NCI-H1694 treated with DMSO at 0.1 percent for 48 hours (cell line): ENCODE results near the gene OLFML2B.
A peak's percentile ranks its signal among the peaks of the same experiment; 100 is the strongest.

ENCODE experiments used
- DNase-seq: peaks from one replicate; lab custom pipeline; 2025; lab: John Stamatoyannopoulos, UW

OLFML2B gene

GRCh38 chr1:161945306-161946060, 78.2 kb downstream of the OLFML2B start:
- no peak for DNase-seq

- no peak for DNase-seq
Measured at GRCh38 chr1:161944381-161944780, 79.3 kb downstream of the OLFML2B start.

- peak; percentile 34 for DNase-seq
Measured at GRCh38 chr1:161943737-161944136, 79.9 kb downstream of the OLFML2B start.

- no peak for DNase-seq
Measured at GRCh38 chr1:161941726-161942436, 81.8 kb downstream of the OLFML2B start.

DNA sequence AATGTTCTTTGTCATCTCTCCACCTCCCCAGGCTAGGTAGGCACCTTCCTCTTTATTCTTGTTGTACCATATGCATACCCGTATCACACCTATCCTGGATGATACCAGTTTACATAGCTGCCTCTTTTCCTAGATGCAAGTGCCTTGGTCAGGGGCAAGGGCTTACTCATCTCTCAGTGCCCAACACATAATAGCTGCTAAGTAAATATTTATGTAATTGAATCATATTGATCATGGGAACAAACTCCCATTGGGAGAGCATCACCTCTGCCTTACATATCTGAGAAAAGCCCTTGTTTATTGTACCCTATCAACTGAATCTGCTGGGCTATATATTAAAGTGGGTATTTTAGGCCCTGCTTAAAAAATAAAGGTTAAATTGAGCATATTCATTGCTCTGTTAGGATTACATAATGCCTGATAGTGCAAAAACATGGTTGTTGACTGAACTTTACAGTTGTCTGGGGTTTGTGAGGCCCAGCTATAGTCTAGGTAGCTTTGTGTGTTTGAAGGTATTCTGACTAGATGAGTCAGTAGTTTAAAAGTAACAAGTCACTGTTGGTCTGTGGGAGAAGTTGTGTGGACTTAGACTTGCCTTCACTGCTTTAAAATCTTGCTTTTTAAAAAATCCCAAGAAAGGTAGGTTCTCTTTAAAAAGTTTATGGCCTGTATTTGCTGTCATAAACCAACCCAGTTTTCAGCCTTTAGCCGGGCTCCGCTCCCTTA, 82.6 kb downstream of the OLFML2B start:
- no peak for DNase-seq

- DNase-seq: no peak
Measured at GRCh38 chr1:161936786-161937185, 86.9 kb downstream of the OLFML2B start.

- no peak for DNase-seq
Measured at GRCh38 chr1:161935264-161935663, 88.4 kb downstream of the OLFML2B start.

DNA sequence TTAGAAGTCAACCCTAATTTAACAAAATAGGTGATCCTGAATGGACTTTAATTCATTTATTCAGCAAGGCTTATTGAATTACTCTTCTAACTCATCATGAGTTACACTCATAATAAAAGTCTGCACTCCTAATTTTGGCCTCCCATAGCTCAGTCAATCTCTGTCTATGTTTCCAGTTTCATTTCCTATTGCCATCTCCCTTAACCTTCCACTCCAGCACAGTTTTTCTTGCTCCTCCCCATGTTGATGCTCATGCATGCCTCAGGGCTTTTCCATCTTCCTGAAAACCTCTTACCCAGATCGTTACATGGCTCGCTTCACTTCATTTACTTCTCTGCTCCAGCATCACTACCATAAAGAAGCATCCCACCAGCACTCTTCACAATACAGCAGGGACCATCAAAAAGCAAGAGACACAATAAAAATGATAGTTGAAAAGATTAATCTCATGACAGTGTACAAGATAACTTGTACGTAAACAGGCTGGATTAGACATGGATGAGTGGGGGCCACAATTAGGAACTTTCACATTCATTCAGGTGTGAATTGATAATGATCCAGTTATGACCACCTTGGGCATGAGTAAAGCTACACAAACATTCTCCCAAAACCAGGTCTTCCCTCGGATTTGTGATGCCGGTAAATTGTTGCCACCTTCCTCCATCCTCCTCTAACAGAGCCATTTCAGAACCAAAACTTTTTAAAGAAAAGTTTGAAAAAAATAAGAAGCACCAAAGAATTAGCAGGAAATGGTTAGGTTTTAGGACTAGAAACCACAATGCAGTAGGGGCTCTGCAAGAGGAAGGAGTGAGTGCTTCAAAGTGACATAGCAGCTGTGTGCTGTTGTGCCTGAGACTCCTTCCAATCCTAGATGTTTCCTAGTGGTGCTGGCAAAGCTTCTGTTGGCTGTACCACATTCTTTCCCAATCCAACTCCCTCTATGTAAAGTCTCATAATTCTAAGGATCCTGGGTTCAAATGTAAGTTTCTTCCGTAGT, 89.8 kb downstream of the OLFML2B start:
- no peak for DNase-seq
